GM19240 (cell line): ENCODE measurements around the gene ADAMTS15.

Experiments used
- DNase-seq: peaks from one replicate; pipeline ENCODE4 v3.0.0; 2011; ENCODE audit warnings: low spot score; ENCODE audit not compliant: insufficient read length

The ADAMTS15 gene

GRCh38 chr11:130448416-130449309 lies at the start of gene ADAMTS15:
ADAMTS15 (plus strand) TSS chr11:130448645; CDS start chr11:130448974, 329 bp downstream.
- DNase-seq, result no peak

GRCh38 chr11:130399196-130399595 lies 49.2 kb upstream of the ADAMTS15 start:
- no peak for DNase-seq

- DNase-seq, result no peak
Observed at GRCh38 chr11:130400781-130401483, 47.5 kb upstream of the ADAMTS15 start.

- no peak for DNase-seq
Observed at GRCh38 chr11:130402570-130402969, 45.9 kb upstream of the ADAMTS15 start.

GRCh38 chr11:130403271-130403804 lies 45.1 kb upstream of the ADAMTS15 start:
- DNase-seq, result no peak

- DNase-seq, result no peak
Observed at GRCh38 chr11:130403967-130404366, 44.5 kb upstream of the ADAMTS15 start.

GRCh38 chr11:130404727-130405126 lies 43.7 kb upstream of the ADAMTS15 start:
- no peak for DNase-seq

GRCh38 chr11:130405428-130405827 lies 43.0 kb upstream of the ADAMTS15 start:
- DNase-seq, result no peak

GRCh38 chr11:130407978-130408377 lies 40.5 kb upstream of the ADAMTS15 start:
- no peak for DNase-seq

GRCh38 chr11:130408401-130408890 lies 40.0 kb upstream of the ADAMTS15 start:
- DNase-seq, result no peak

- no peak for DNase-seq
Observed at GRCh38 chr11:130408901-130409300, 39.5 kb upstream of the ADAMTS15 start.

GRCh38 chr11:130409594-130410388 lies 38.7 kb upstream of the ADAMTS15 start:
- no peak for DNase-seq

- DNase-seq, result no peak
Observed at GRCh38 chr11:130411223-130411622, 37.2 kb upstream of the ADAMTS15 start.

GRCh38 chr11:130413405-130414106 lies 34.9 kb upstream of the ADAMTS15 start:
- DNase-seq, result no peak

GRCh38 chr11:130414107-130415080 lies 34.1 kb upstream of the ADAMTS15 start:
- DNase-seq, result no peak

- no peak for DNase-seq
Observed at GRCh38 chr11:130415731-130416529, 32.5 kb upstream of the ADAMTS15 start.

GRCh38 chr11:130416530-130416882 lies 31.9 kb upstream of the ADAMTS15 start:
- DNase-seq, result no peak

GRCh38 chr11:130416906-130417305 lies 31.5 kb upstream of the ADAMTS15 start:
- DNase-seq, result no peak

- no peak for DNase-seq
Observed at GRCh38 chr11:130418210-130418609, 30.2 kb upstream of the ADAMTS15 start.
